Measurements from ENCODE around the gene CTDSPL. TPM values are rescaled to one million over a fixed set of nuclear protein-coding genes. Genes with fewer than 3 reads are reported as not detected.

The CTDSPL gene
- total RNA-seq, 1 experiment from 2014 or later = 34.4 TPM

GRCh38 chr3:38019658-38020341 lies 158.1 kb downstream of the CTDSPL start:
- intact Hi-C loops (cut with micrococcal nuclease) = no loop called here
- ChIA-PET RAD21 (ENCODE audit: low non-redundant PET in 1 of 2, low total read pairs in 2 of 2, uncharacterized antibody in 2 of 2, unreplicated experiment in 2 of 2) (no interaction called here), POLR2A (no interaction called here)

More at GRCh38 chr3:38019658-38020341, 158.1 kb downstream of the CTDSPL start:
- ATAC-seq (no peak), DNase-seq (ENCODE audit: low read depth, low spot score) (no peak)
- CTCF ChIA-PET = interaction anchor here (1.0 kb wide), 1 partner anchor 45 kb away, joined by 3 read pairs; no protein-coding TSS in a partner anchor
- peaks cover 0 to 9% of the 10 kb centered on the region in 2 experiments; a peak in 1 of 4 replicates for H3K4me1 ChIP-seq (ENCODE audit: control insufficient read depth in 1 of 2, insufficient read depth in 2 of 2, low read length in 2 of 2)
- no peaks in the 10 kb centered on the region; a peak in 1 of 4 replicates for H3K9me3 ChIP-seq (ENCODE audit: control insufficient read depth in 1 of 2, insufficient read depth in 1 of 2, low read depth in 1 of 2, low read length in 2 of 2)
- no peaks in the 10 kb centered on the region for H3K27me3 ChIP-seq (ENCODE audit: insufficient read depth, low read length)
- no peak overlapping the region for H3K4me3 ChIP-seq (replicated peaks in 1 of 2; ENCODE audit: low read depth in 1 of 2, low read length in 2 of 2)
- H4K20me1 ChIP-seq (ENCODE audit: insufficient read depth) = no peaks in the 10 kb centered on the region
- H2AFZ ChIP-seq (ENCODE audit: low read depth, low read length, poor library complexity, severe bottlenecking) = no peak overlapping the region
- H3K9me2 ChIP-seq (ENCODE audit: insufficient read depth) = no peaks in the 10 kb centered on the region
- no peak for TF ChIP-seq EGR1 (IDR thresholded peaks at IDR 0.05; ENCODE audit: low read depth)
- no peak for TF ChIP-seq JUND (IDR thresholded peaks at IDR 0.05)
- no peak for TF ChIP-seq EZH2 (IDR thresholded peaks at IDR 0.05)
- TF ChIP-seq POLR2A (IDR thresholded peaks at IDR 0.05; ENCODE audit: borderline replicate concordance, extremely low read depth, insufficient read depth, insufficient read length) = no peak
- no peak for TF ChIP-seq FOSL1 (IDR thresholded peaks at IDR 0.05; ENCODE audit: low read depth)
- no peak for TF ChIP-seq ZFX (IDR thresholded peaks at IDR 0.05)
- no peak for TF ChIP-seq ZBTB33 (IDR thresholded peaks at IDR 0.05; ENCODE audit: extremely low read depth, insufficient replicate concordance, low read length)
- H3K4me2 ChIP-seq (ENCODE audit: low read length) = no peak overlapping the region
- no peaks in the 10 kb centered on the region for H3K79me2 ChIP-seq (ENCODE audit: insufficient read depth, low read length)
- no peak overlapping the region for H3K27ac ChIP-seq (ENCODE audit: low read depth, low read length)
- H3K9ac ChIP-seq (ENCODE audit: low read length) = no peak overlapping the region
- H3K36me3 ChIP-seq (ENCODE audit: control insufficient read depth in 1 of 2, insufficient read depth in 2 of 2, low read length in 2 of 2) = peaks cover 0 to 7% of the 10 kb centered on the region in 2 experiments; a peak in 2 of 4 replicates
- no TSS peak for BruUV-seq (replicated peaks)

Data from HCT116 (cell line).